Common myeloid progenitor, CD34-positive (primary cell): ENCODE measurements around the gene ASTN1.

Source experiments
- CTCF ChIA-PET: fragments of 350-600 bp; sonication (Branson Sonifier 250); formaldehyde crosslinking; loops from one replicate; lab custom pipeline; 2021; ENCODE audit warnings: antibody characterized with exemption; lab: Charles Lee
- POLR2A ChIA-PET: fragments of 350-600 bp; sonication (Branson Sonifier 250); formaldehyde crosslinking; loops from one replicate; lab custom pipeline; 2021; ENCODE audit warnings: antibody characterized with exemption; lab: Charles Lee
- DNase-seq, 3 donors: peaks; one replicate each; pipeline versions ENCODE4 v3.0.0 to v3.0.0-alpha.2; 2013
- H3K27ac ChIP-seq, 2 experiments: 1 replicate in 1 of 2; 2 replicates in 1 of 2; pipeline ENCODE4 v1.7.0; 2013; ENCODE audit warnings: inconsistent platforms in 2 of 2, low read length in 2 of 2, mild to moderate bottlenecking in 2 of 2, low read depth in 1 of 2, moderate library complexity in 1 of 2; ENCODE audit not compliant: severe bottlenecking in 2 of 2, insufficient read depth in 1 of 2, poor library complexity in 1 of 2
- H3K27me3 ChIP-seq, 5 experiments: replicated peaks in 2 of 5; 1 replicate in 3 of 5; 2 replicates in 2 of 5; pipeline versions ENCODE4 v1.6.1 to v1.7.0; 2013; ENCODE audit warnings: low read length in 4 of 5, mild to moderate bottlenecking in 2 of 5, moderate library complexity in 2 of 5, inconsistent platforms in 1 of 5; ENCODE audit not compliant: insufficient read depth in 5 of 5, control insufficient read depth in 4 of 5
- H3K36me3 ChIP-seq, 4 experiments: 1 replicate in 2 of 4; 2 replicates in 2 of 4; pipeline versions ENCODE4 v1.6.1 to v1.7.0; 2013; ENCODE audit warnings: low read length in 3 of 4, control low read depth in 1 of 4, mild to moderate bottlenecking in 1 of 4; ENCODE audit not compliant: control insufficient read depth in 4 of 4, insufficient read depth in 4 of 4
- H3K4me1 ChIP-seq, 4 experiments: 1 replicate in 3 of 4; 2 replicates in 1 of 4; pipeline versions ENCODE4 v1.6.1 to v1.7.1; 2013; ENCODE audit warnings: low read length in 3 of 4, mild to moderate bottlenecking in 3 of 4, control low read depth in 1 of 4, inconsistent platforms in 1 of 4, moderate library complexity in 1 of 4; ENCODE audit not compliant: control insufficient read depth in 4 of 4, insufficient read depth in 4 of 4; ENCODE audit errors: control extremely low read depth in 1 of 4
- H3K4me3 ChIP-seq, 7 experiments: 1 replicate in 4 of 7; 2 replicates in 3 of 7; pipeline versions ENCODE4 v1.5.1 to v1.7.0; 2013; ENCODE audit warnings: mild to moderate bottlenecking in 7 of 7, low read length in 6 of 7, moderate library complexity in 6 of 7, inconsistent platforms in 2 of 7, low read depth in 2 of 7, control low read depth in 1 of 7; ENCODE audit not compliant: insufficient read depth in 4 of 7, control insufficient read depth in 1 of 7; ENCODE audit errors: extremely low read depth in 1 of 7
- H3K9me3 ChIP-seq, 5 experiments: 1 replicate in 4 of 5; 2 replicates in 1 of 5; pipeline versions ENCODE4 v1.6.1 to v1.7.1; 2013; ENCODE audit warnings: low read length in 4 of 5, mild to moderate bottlenecking in 2 of 5, inconsistent platforms in 1 of 5, low read depth in 1 of 5, moderate library complexity in 1 of 5; ENCODE audit not compliant: control insufficient read depth in 4 of 5, insufficient read depth in 2 of 5; ENCODE audit errors: control extremely low read depth in 1 of 5
- WGBS: methylation state at CpG from one replicate; pipeline ENCODE4 v1.1.5; 2013; ENCODE audit not compliant: insufficient coverage; 5-methylcytosine and 5-hydroxymethylcytosine counted together

Gene ASTN1

GRCh38 chr1:177165069-177165439 lies 542 bp upstream of the ASTN1 start:
- H3K27me3 ChIP-seq: peaks cover 20 to 78% (median 37%) of the 10 kb centered on the region in 5 experiments
- POLR2A ChIA-PET: no interaction called here
- peaks cover 0 to 2% (median 0%) of the 10 kb centered on the region in 4 experiments for H3K4me1 ChIP-seq
- no peak overlapping the region for H3K27ac ChIP-seq
- no CpG with 5 or more reads among the region's 9 CpGs for WGBS
- no peaks in the 10 kb centered on the region for H3K36me3 ChIP-seq
- DNase-seq: no peak
- CTCF ChIA-PET: interaction anchor here (1.3 kb wide), 1 partner anchor 24 kb away, joined by 3 read pairs; no protein-coding TSS in a partner anchor
- H3K9me3 ChIP-seq: peaks cover 0 to 3% (median 0%) of the 10 kb centered on the region in 5 experiments
- no peak overlapping the region for H3K4me3 ChIP-seq

GRCh38 chr1:177163844-177164379 lies 600 bp downstream of the ASTN1 start:
- H3K4me1 ChIP-seq: peaks cover 0 to 2% (median 0%) of the 10 kb centered on the region in 4 experiments
- no peak overlapping the region for H3K4me3 ChIP-seq
- WGBS: 5% methylated on average over 11 of the region's 15 CpGs

GRCh38 chr1:177162243-177162642 lies 2.3 kb downstream of the ASTN1 start:
- DNase-seq: no peak
- no peak overlapping the region for H3K27ac ChIP-seq
- H3K4me3 ChIP-seq: no peak overlapping the region
- WGBS: 57% methylated on average over 1 of the region's 2 CpGs
- H3K36me3 ChIP-seq: no peaks in the 10 kb centered on the region
- H3K27me3 ChIP-seq: peaks cover 16 to 59% (median 28%) of the 10 kb centered on the region in 5 experiments
- POLR2A ChIA-PET: no interaction called here
- peaks cover 0 to 2% (median 0%) of the 10 kb centered on the region in 4 experiments for H3K4me1 ChIP-seq
- H3K9me3 ChIP-seq: peaks cover 0 to 1% (median 0%) of the 10 kb centered on the region in 5 experiments
- CTCF ChIA-PET: no interaction called here

More at GRCh38 chr1:177163844-177164379, 600 bp downstream of the ASTN1 start:
- ChIA-PET POLR2A (no interaction called here), CTCF (no interaction called here)
- no peaks in the 10 kb centered on the region for H3K36me3 ChIP-seq
- H3K27ac ChIP-seq: no peak overlapping the region
- peaks cover 0 to 3% (median 0%) of the 10 kb centered on the region in 5 experiments for H3K9me3 ChIP-seq
- no peak for DNase-seq
- H3K27me3 ChIP-seq: peaks cover 18 to 70% (median 33%) of the 10 kb centered on the region in 5 experiments

- no peaks in the 10 kb centered on the region for H3K4me1 ChIP-seq
- H3K27me3 ChIP-seq: no peaks in the 10 kb centered on the region
- H3K27ac ChIP-seq: no peak overlapping the region
- H3K36me3 ChIP-seq: no peaks in the 10 kb centered on the region
- ChIA-PET CTCF (no interaction called here), POLR2A (no interaction called here)
- WGBS: no CpG with 5 or more reads among the region's 2 CpGs
- H3K4me3 ChIP-seq: no peak overlapping the region
- no peak for DNase-seq
- no peaks in the 10 kb centered on the region for H3K9me3 ChIP-seq
Measured at GRCh38 chr1:177146499-177146898, 18.0 kb downstream of the ASTN1 start.

- no peaks in the 10 kb centered on the region for H3K27me3 ChIP-seq
- no peak for DNase-seq
- no peaks in the 10 kb centered on the region for H3K9me3 ChIP-seq
- WGBS: 100% methylated on average over 1 of the region's 3 CpGs
- no peak overlapping the region for H3K27ac ChIP-seq
- ChIA-PET CTCF (no interaction called here), POLR2A (no interaction called here)
- no peaks in the 10 kb centered on the region for H3K36me3 ChIP-seq
- H3K4me3 ChIP-seq: no peak overlapping the region
- H3K4me1 ChIP-seq: no peaks in the 10 kb centered on the region
Measured at GRCh38 chr1:177145106-177146070, 19.1 kb downstream of the ASTN1 start.

GRCh38 chr1:177142791-177143271 lies 21.7 kb downstream of the ASTN1 start:
- H3K36me3 ChIP-seq: no peaks in the 10 kb centered on the region
- WGBS: 14% methylated on average over 1 of the region's 4 CpGs
- ChIA-PET CTCF (no interaction called here), POLR2A (no interaction called here)
- no peak overlapping the region for H3K4me3 ChIP-seq
- no peak overlapping the region for H3K27ac ChIP-seq
- no peak for DNase-seq
- H3K27me3 ChIP-seq: no peaks in the 10 kb centered on the region
- H3K9me3 ChIP-seq: no peaks in the 10 kb centered on the region
- H3K4me1 ChIP-seq: no peaks in the 10 kb centered on the region

GRCh38 chr1:177142010-177142409 lies 22.5 kb downstream of the ASTN1 start:
- Histone ChIP-seq H3K27ac (no peak overlapping the region), H3K4me1 (no peaks in the 10 kb centered on the region), H3K9me3 (no peaks in the 10 kb centered on the region), H3K36me3 (no peaks in the 10 kb centered on the region), H3K27me3 (no peaks in the 10 kb centered on the region), H3K4me3 (no peak overlapping the region)
- ChIA-PET POLR2A (no interaction called here), CTCF (interaction anchor here (1.1 kb wide), 1 partner anchor 24 kb away, joined by 3 read pairs; no protein-coding TSS in a partner anchor)
- DNase-seq: no peak
- WGBS: no CpG with 5 or more reads among the region's 1 CpG
